ENCODE results near the gene CHCHD6.

DNA sequence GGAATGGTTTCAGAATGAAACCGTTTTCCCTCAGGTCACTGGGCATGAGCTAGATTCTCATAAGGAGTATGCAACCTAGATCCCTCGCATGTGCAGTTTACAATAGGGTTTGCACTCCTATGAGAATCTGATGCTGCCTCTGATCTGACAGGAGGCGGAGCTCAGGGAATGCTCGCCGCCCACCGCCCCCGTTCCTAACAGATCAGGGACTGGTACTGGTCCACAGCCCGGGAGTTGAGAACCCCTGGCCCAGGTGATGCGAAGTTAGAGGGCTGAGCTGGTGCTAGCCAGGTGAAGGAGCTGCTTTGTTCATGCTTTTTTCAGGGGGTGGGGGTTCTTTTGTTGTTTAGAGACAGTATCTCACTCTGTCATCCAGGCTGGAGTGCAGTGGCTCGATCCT, 263.3 kb downstream of the CHCHD6 start:
- TF ChIP-seq POLR2A (IDR thresholded peaks at IDR 0.05) (no peak), CTCF (IDR thresholded peaks at IDR 0.05) (no peak)
